ENCODE results near the gene GLIS2.
A peak's percentile ranks its signal among the peaks of the same experiment; 100 is the strongest.
"Not testable (repeated sequence)": the region's sequence is repeated elsewhere in the genome, so short reads cannot be mapped to it uniquely, and the experiment has no call there.

Gene GLIS2

GRCh38 chr16:4321286-4322120 lies 5.6 kb downstream of the GLIS2 start:
- no peak for DNase-seq

- DNase-seq, result no peak
These were observed 6.5 kb downstream of the GLIS2 start for GRCh38 chr16:4322121-4323052.

GRCh38 chr16:4323071-4323844 lies 7.4 kb downstream of the GLIS2 start:
- DNase-seq, result no peak

GRCh38 chr16:4323845-4324488 lies 8.1 kb downstream of the GLIS2 start:
- no peak for DNase-seq

- DNase-seq, result no peak
These were observed 8.8 kb downstream of the GLIS2 start for GRCh38 chr16:4324492-4325252.

- DNase-seq, result peak; percentile 71
These were observed 9.4 kb downstream of the GLIS2 start for GRCh38 chr16:4325253-4325758.

GRCh38 chr16:4327386-4328045 lies 11.6 kb downstream of the GLIS2 start:
- DNase-seq, result no peak

GRCh38 chr16:4328046-4328781 lies 12.3 kb downstream of the GLIS2 start:
- DNase-seq, result peak; percentile 37

- DNase-seq, result no peak
These were observed 13.2 kb downstream of the GLIS2 start for GRCh38 chr16:4328782-4329775.

GRCh38 chr16:4330277-4330874 lies 14.5 kb downstream of the GLIS2 start:
- DNase-seq, result peak; percentile 84

GRCh38 chr16:4332083-4332482 lies 16.2 kb downstream of the GLIS2 start:
- DNase-seq, result no peak

GRCh38 chr16:4332623-4333307 lies 16.9 kb downstream of the GLIS2 start:
- no peak for DNase-seq

- DNase-seq, result no peak
These were observed 17.4 kb downstream of the GLIS2 start for GRCh38 chr16:4333308-4333638.

GRCh38 chr16:4333714-4334113 lies 17.8 kb downstream of the GLIS2 start:
- not testable (repeated sequence) for DNase-seq

- DNase-seq, result no peak
These were observed 19.0 kb downstream of the GLIS2 start for GRCh38 chr16:4334724-4335495.

- no peak for DNase-seq
These were observed 21.1 kb downstream of the GLIS2 start for GRCh38 chr16:4336701-4337539.

All from RPMI8226 (cell line).